Natural killer cell (primary cell): ENCODE measurements around the gene SGMS2. TPM values are rescaled to one million over a fixed set of nuclear protein-coding genes. Genes with fewer than 3 reads are reported as not detected.

Source experiments
- ATAC-seq, 3 donors: fragments of 150-1000 bp in 2 of 3; fragments of 200-7000 bp in 1 of 3; cut with Tn5 transposase; 1 replicate in 1 of 3; 2 replicates in 2 of 3; pipeline ENCODE4 v1.10.0; 2021; ENCODE audit warnings: mild to moderate bottlenecking in 2 of 3, moderate library complexity in 2 of 3
- DNase-seq, 2 donors: peaks; one replicate each; pipeline versions ENCODE4 v3.0.0 to v3.0.0-alpha.2; 2013 to 2021; ENCODE audit warnings: mixed read lengths in 1 of 2
- H3K27ac ChIP-seq: one replicate; pipeline ENCODE4 v1.5.1; 2013; ENCODE audit warnings: mild to moderate bottlenecking, low read length
- H3K27me3 ChIP-seq: one replicate; pipeline ENCODE4 v1.6.1; 2013; ENCODE audit warnings: low read length; ENCODE audit not compliant: control insufficient read depth, insufficient read depth
- H3K36me3 ChIP-seq: one replicate; pipeline ENCODE4 v1.6.1; 2013; ENCODE audit warnings: low read length; ENCODE audit not compliant: control insufficient read depth, insufficient read depth
- H3K4me1 ChIP-seq: one replicate; pipeline ENCODE4 v1.6.1; 2013; ENCODE audit warnings: low read length; ENCODE audit not compliant: control insufficient read depth, insufficient read depth
- H3K4me3 ChIP-seq: one replicate; pipeline ENCODE4 v1.5.1; 2013; ENCODE audit warnings: low read length
- H3K9me3 ChIP-seq: one replicate; pipeline ENCODE4 v1.6.1; 2013; ENCODE audit warnings: low read length; ENCODE audit not compliant: control insufficient read depth, insufficient read depth
- H3K27ac Mint-ChIP-seq, 2 donors: one replicate each; pipeline ENCODE4 v1.8.0; 2022; ENCODE audit warnings: mild to moderate bottlenecking in 2 of 2, mixed read lengths in 2 of 2, moderate library complexity in 1 of 2
- H3K27me3 Mint-ChIP-seq, 2 donors: one replicate each; pipeline ENCODE4 v1.8.0; 2022; ENCODE audit warnings: low read depth in 2 of 2, mixed read lengths in 2 of 2
- H3K36me3 Mint-ChIP-seq: one replicate; pipeline ENCODE4 v1.8.0; 2022; ENCODE audit warnings: mixed read lengths
- H3K4me1 Mint-ChIP-seq, 2 donors: one replicate each; pipeline ENCODE4 v1.8.0; 2022; ENCODE audit warnings: mixed read lengths in 2 of 2
- H3K4me3 Mint-ChIP-seq: one replicate; pipeline ENCODE4 v1.8.0; 2022; ENCODE audit warnings: mild to moderate bottlenecking, moderate library complexity, mixed read lengths
- H3K9me3 Mint-ChIP-seq, 2 donors: one replicate each; pipeline ENCODE4 v1.8.0; 2022; ENCODE audit warnings: mixed read lengths in 2 of 2
- CTCF ChIP-seq: fragments of 200-600 bp; IDR thresholded peaks from one replicate; pipeline ENCODE4 v1.8.0; 2022; ENCODE audit warnings: antibody characterized with exemption
- WGBS: methylation state at CpG from one replicate; pipeline ENCODE4 v1.1.7; 2013; ENCODE audit warnings: missing lambda C conversion rate; ENCODE audit not compliant: insufficient coverage; 5-methylcytosine and 5-hydroxymethylcytosine counted together
- intact Hi-C: fragments of 100-400 bp; cut with micrococcal nuclease; formaldehyde crosslinking; loops from one replicate; pipeline ENCODE4 v1.14.2; 2022
- total RNA-seq, 4 donors: library from RNA; stranded (reverse); fragments of 120-200 nt in 1 of 4; gene quantifications; one replicate each; pipeline versions ENCODE4 v1.2.3 to v1.2.4, GENCODE V29; 2013 to 2022

The SGMS2 gene
- total RNA-seq, 3 donors from 2014 or later (not counting 1 experiment from before 2014, with no cell fraction given), result 0.16 to 0.98 (median 0.54) TPM

GRCh38 chr4:107863416-107863815 lies 38.7 kb downstream of the SGMS2 start:
- 100% methylated on average over 1 of the region's 2 CpGs for WGBS
- Mint-ChIP-seq H3K27ac (no peak overlapping the region), H3K4me3 (no peak overlapping the region), H3K9me3 (no peaks in the 10 kb centered on the region), H3K27me3 (no peaks in the 10 kb centered on the region), H3K4me1 (no peaks in the 10 kb centered on the region), H3K36me3 (no peaks in the 10 kb centered on the region)
- H3K9me3 ChIP-seq, result no peaks in the 10 kb centered on the region
- intact Hi-C loops, result no loop called here
- TF ChIP-seq CTCF, result no peak
- H3K27me3 ChIP-seq, result no peaks in the 10 kb centered on the region
- H3K4me3 ChIP-seq, result no peak overlapping the region
- H3K4me1 ChIP-seq, result no peaks in the 10 kb centered on the region
- ATAC-seq (no peak), DNase-seq (no peak)
- no peak overlapping the region for H3K27ac ChIP-seq
- H3K36me3 ChIP-seq, result no peaks in the 10 kb centered on the region

GRCh38 chr4:107863850-107864371 lies 39.2 kb downstream of the SGMS2 start:
- no peaks in the 10 kb centered on the region for H3K27me3 ChIP-seq
- no peaks in the 10 kb centered on the region for H3K4me1 ChIP-seq
- no peak overlapping the region for H3K4me3 ChIP-seq
- Mint-ChIP-seq H3K4me3 (no peak overlapping the region), H3K4me1 (no peaks in the 10 kb centered on the region), H3K9me3 (no peaks in the 10 kb centered on the region), H3K27me3 (no peaks in the 10 kb centered on the region), H3K36me3 (no peaks in the 10 kb centered on the region), H3K27ac (no peak overlapping the region)
- H3K36me3 ChIP-seq, result no peaks in the 10 kb centered on the region
- H3K27ac ChIP-seq, result no peak overlapping the region
- intact Hi-C loops, result no loop called here
- 73% methylated on average over 2 of the region's 2 CpGs for WGBS
- ATAC-seq (no peak), DNase-seq (no peak)
- no peaks in the 10 kb centered on the region for H3K9me3 ChIP-seq
- TF ChIP-seq CTCF, result no peak

GRCh38 chr4:107866726-107867125 lies 42.0 kb downstream of the SGMS2 start:
- Mint-ChIP-seq H3K4me1 (no peaks in the 10 kb centered on the region), H3K36me3 (no peaks in the 10 kb centered on the region), H3K4me3 (no peak overlapping the region), H3K9me3 (no peaks in the 10 kb centered on the region), H3K27ac (no peak overlapping the region), H3K27me3 (no peaks in the 10 kb centered on the region)
- H3K36me3 ChIP-seq, result no peaks in the 10 kb centered on the region
- no peak overlapping the region for H3K4me3 ChIP-seq
- DNase-seq, result no peak
- no CpG with 5 or more reads among the region's 1 CpG for WGBS
- no peaks in the 10 kb centered on the region for H3K9me3 ChIP-seq
- intact Hi-C loops, result no loop called here
- TF ChIP-seq CTCF, result no peak
- ATAC-seq, result no peak
- no peaks in the 10 kb centered on the region for H3K27me3 ChIP-seq
- no peaks in the 10 kb centered on the region for H3K4me1 ChIP-seq
- no peak overlapping the region for H3K27ac ChIP-seq

- intact Hi-C loops, result no loop called here
- no peak overlapping the region for H3K27ac Mint-ChIP-seq
- no peak for TF ChIP-seq CTCF
- no peaks in the 10 kb centered on the region for H3K36me3 Mint-ChIP-seq
- H3K4me1 Mint-ChIP-seq, result no peaks in the 10 kb centered on the region
- WGBS, result 92% methylated on average over 4 of the region's 6 CpGs
- Histone ChIP-seq H3K4me1 (no peaks in the 10 kb centered on the region), H3K27me3 (no peaks in the 10 kb centered on the region), H3K4me3 (no peak overlapping the region), H3K9me3 (no peaks in the 10 kb centered on the region), H3K27ac (no peak overlapping the region), H3K36me3 (no peaks in the 10 kb centered on the region)
- H3K4me3 Mint-ChIP-seq, result no peak overlapping the region
- H3K9me3 Mint-ChIP-seq, result no peaks in the 10 kb centered on the region
- no peaks in the 10 kb centered on the region for H3K27me3 Mint-ChIP-seq
- DNase-seq (no peak), ATAC-seq (no peak)
Observed at GRCh38 chr4:107870236-107870635, 45.5 kb downstream of the SGMS2 start.
